T-helper 2 cell treated with Interferon-gamma antibody and Interleukin-4, amounts not matched to agents 5 μg/mL and 100 μg/mL, for 36 hours (primary cell): ENCODE results near the gene PHACTR2.
A peak's percentile ranks its signal among the peaks of the same experiment; 100 is the strongest.
"Not testable (repeated sequence)": the region's sequence is repeated elsewhere in the genome, so short reads cannot be mapped to it uniquely, and the experiment has no call there.

Experiments used
- DNase-seq: peaks from one replicate; pipeline ENCODE4 v3.0.0; 2021; ENCODE audit warnings: low spot score
- H3K27ac Mint-ChIP-seq: one replicate; pipeline ENCODE4 v1.8.0; 2021; ENCODE audit warnings: mild to moderate bottlenecking, mixed read lengths
- H3K27me3 Mint-ChIP-seq: one replicate; pipeline ENCODE4 v1.8.0; 2021; ENCODE audit warnings: low read depth, mixed read lengths
- H3K36me3 Mint-ChIP-seq: one replicate; pipeline ENCODE4 v1.8.0; 2021; ENCODE audit warnings: low read depth, mixed read lengths
- H3K4me1 Mint-ChIP-seq: one replicate; pipeline ENCODE4 v1.8.0; 2021; ENCODE audit warnings: low read depth, mixed read lengths
- H3K4me3 Mint-ChIP-seq: one replicate; pipeline ENCODE4 v1.8.0; 2022; ENCODE audit warnings: mild to moderate bottlenecking, moderate library complexity, mixed read lengths
- H3K9me3 Mint-ChIP-seq: one replicate; pipeline ENCODE4 v1.8.0; 2021; ENCODE audit warnings: mixed read lengths

Gene PHACTR2

GRCh38 chr6:143677891-143678791, at the start of gene PHACTR2:
PHACTR2 (plus strand) TSS chr6:143677965; CDS start chr6:143678164, 199 bp downstream.
- Mint-ChIP-seq H3K36me3 (peaks cover 11% of the 10 kb centered on the region), H3K27ac (no peak within 1 kb of the TSS), H3K4me3 (peak within 1 kb of the TSS; percentile 74), H3K9me3 (peaks cover 19% of the 10 kb centered on the region), H3K27me3 (peaks cover 61% of the 10 kb centered on the region), H3K4me1 (peaks cover 10% of the 10 kb centered on the region)
- peak; percentile 32 for DNase-seq

- H3K9me3 Mint-ChIP-seq: no peaks in the 10 kb centered on the region
- DNase-seq: peak; percentile 6
- H3K4me1 Mint-ChIP-seq: peaks cover 15% of the 10 kb centered on the region
- H3K4me3 Mint-ChIP-seq: no peak overlapping the region
- H3K27me3 Mint-ChIP-seq: no peaks in the 10 kb centered on the region
- H3K36me3 Mint-ChIP-seq: no peaks in the 10 kb centered on the region
- H3K27ac Mint-ChIP-seq: no peak overlapping the region
Observed at GRCh38 chr6:143629104-143630080, 48.4 kb upstream of the PHACTR2 start.

GRCh38 chr6:143631196-143631595, 46.6 kb upstream of the PHACTR2 start:
- not testable (repeated sequence) for H3K36me3 Mint-ChIP-seq, H3K9me3 Mint-ChIP-seq, DNase-seq, H3K27ac Mint-ChIP-seq, H3K27me3 Mint-ChIP-seq, H3K4me3 Mint-ChIP-seq
- H3K4me1 Mint-ChIP-seq: peaks cover 11% of the 10 kb centered on the region

- Mint-ChIP-seq H3K4me3 (no peak overlapping the region), H3K27ac (no peak overlapping the region), H3K9me3 (no peaks in the 10 kb centered on the region), H3K4me1 (peaks cover 11% of the 10 kb centered on the region), H3K27me3 (no peaks in the 10 kb centered on the region), H3K36me3 (no peaks in the 10 kb centered on the region)
- DNase-seq: no peak
Observed at GRCh38 chr6:143632894-143633293, 44.9 kb upstream of the PHACTR2 start.

- Mint-ChIP-seq H3K4me3 (no peak overlapping the region), H3K4me1 (peaks cover 5% of the 10 kb centered on the region)
Observed at GRCh38 chr6:143634486-143634885, 43.3 kb upstream of the PHACTR2 start.

GRCh38 chr6:143637691-143638090, 40.1 kb upstream of the PHACTR2 start:
- Mint-ChIP-seq H3K4me3 (no peak overlapping the region), H3K27me3 (no peaks in the 10 kb centered on the region), H3K27ac (no peak overlapping the region), H3K4me1 (peaks cover 3% of the 10 kb centered on the region), H3K9me3 (no peaks in the 10 kb centered on the region), H3K36me3 (no peaks in the 10 kb centered on the region)
- DNase-seq: no peak

More at GRCh38 chr6:143634486-143634885, 43.3 kb upstream of the PHACTR2 start:
- Mint-ChIP-seq H3K27ac (no peak overlapping the region), H3K36me3 (no peaks in the 10 kb centered on the region), H3K9me3 (no peaks in the 10 kb centered on the region), H3K27me3 (no peaks in the 10 kb centered on the region)
- DNase-seq: no peak

GRCh38 chr6:143642403-143642802, 35.4 kb upstream of the PHACTR2 start:
- H3K36me3 Mint-ChIP-seq: no peaks in the 10 kb centered on the region
- no peak for DNase-seq
- H3K9me3 Mint-ChIP-seq: no peaks in the 10 kb centered on the region
- H3K4me1 Mint-ChIP-seq: peaks cover 8% of the 10 kb centered on the region
- no peaks in the 10 kb centered on the region for H3K27me3 Mint-ChIP-seq
- H3K27ac Mint-ChIP-seq: no peak overlapping the region
- H3K4me3 Mint-ChIP-seq: no peak overlapping the region

- no peak overlapping the region for H3K4me3 Mint-ChIP-seq
- DNase-seq: no peak
- peaks cover 14% of the 10 kb centered on the region for H3K9me3 Mint-ChIP-seq
- H3K4me1 Mint-ChIP-seq: peaks cover 12% of the 10 kb centered on the region
- peaks cover 10% of the 10 kb centered on the region for H3K36me3 Mint-ChIP-seq
- H3K27ac Mint-ChIP-seq: no peak overlapping the region
- H3K27me3 Mint-ChIP-seq: no peaks in the 10 kb centered on the region
Observed at GRCh38 chr6:143647191-143647590, 30.6 kb upstream of the PHACTR2 start.

- H3K27me3 Mint-ChIP-seq: no peaks in the 10 kb centered on the region
- peaks cover 12% of the 10 kb centered on the region for H3K4me1 Mint-ChIP-seq
- no peak overlapping the region for H3K27ac Mint-ChIP-seq
- no peak overlapping the region for H3K4me3 Mint-ChIP-seq
- no peak for DNase-seq
- H3K36me3 Mint-ChIP-seq: peaks cover 10% of the 10 kb centered on the region
- H3K9me3 Mint-ChIP-seq: peaks cover 14% of the 10 kb centered on the region
Observed at GRCh38 chr6:143647732-143648131, 30.0 kb upstream of the PHACTR2 start.

GRCh38 chr6:143649319-143649718, 28.4 kb upstream of the PHACTR2 start:
- Mint-ChIP-seq H3K4me1 (peaks cover 12% of the 10 kb centered on the region), H3K9me3 (peaks cover 14% of the 10 kb centered on the region)
- not testable (repeated sequence) for H3K27ac Mint-ChIP-seq, DNase-seq, H3K27me3 Mint-ChIP-seq, H3K36me3 Mint-ChIP-seq, H3K4me3 Mint-ChIP-seq

- DNase-seq, H3K27ac Mint-ChIP-seq, H3K36me3 Mint-ChIP-seq, H3K27me3 Mint-ChIP-seq, H3K4me3 Mint-ChIP-seq: not testable (repeated sequence)
- Mint-ChIP-seq H3K9me3 (peaks cover 18% of the 10 kb centered on the region), H3K4me1 (peaks cover 12% of the 10 kb centered on the region)
Observed at GRCh38 chr6:143651328-143651727, 26.4 kb upstream of the PHACTR2 start.

GRCh38 chr6:143652841-143653331, 24.9 kb upstream of the PHACTR2 start:
- Mint-ChIP-seq H3K4me1 (peaks cover 2% of the 10 kb centered on the region), H3K27ac (no peak overlapping the region), H3K27me3 (no peaks in the 10 kb centered on the region), H3K9me3 (peaks cover 18% of the 10 kb centered on the region), H3K4me3 (no peak overlapping the region), H3K36me3 (peaks cover 12% of the 10 kb centered on the region)
- no peak for DNase-seq

- Mint-ChIP-seq H3K4me3 (no peak overlapping the region), H3K4me1 (no peaks in the 10 kb centered on the region), H3K27ac (no peak overlapping the region)
Observed at GRCh38 chr6:143655541-143655940, 22.2 kb upstream of the PHACTR2 start.

GRCh38 chr6:143656026-143656425, 21.7 kb upstream of the PHACTR2 start:
- H3K9me3 Mint-ChIP-seq: peaks cover 17% of the 10 kb centered on the region
- no peak overlapping the region for H3K4me3 Mint-ChIP-seq
- peaks cover 6% of the 10 kb centered on the region for H3K36me3 Mint-ChIP-seq
- no peaks in the 10 kb centered on the region for H3K27me3 Mint-ChIP-seq
- H3K4me1 Mint-ChIP-seq: no peaks in the 10 kb centered on the region
- no peak overlapping the region for H3K27ac Mint-ChIP-seq
- DNase-seq: no peak

More at GRCh38 chr6:143655541-143655940, 22.2 kb upstream of the PHACTR2 start:
- peaks cover 18% of the 10 kb centered on the region for H3K9me3 Mint-ChIP-seq
- H3K27me3 Mint-ChIP-seq: no peaks in the 10 kb centered on the region
- DNase-seq: no peak
- H3K36me3 Mint-ChIP-seq: peaks cover 6% of the 10 kb centered on the region
